Endothelial cell of umbilical vein (primary cell): Measurements from ENCODE around the gene ZNF619. TPM values are rescaled to one million over a fixed set of nuclear protein-coding genes. Genes with fewer than 3 reads are reported as not detected.
A peak's percentile ranks its signal among the peaks of the same experiment; 100 is the strongest.

ENCODE experiments used
- BruUV-seq: library from RNA; stranded (reverse); fragments of 400-500 nt; replicated peaks from 2 replicates; lab custom pipeline; 2021; lab: Mats Ljungman, UMichigan
- CTCF ChIA-PET: fragments of 300-600, 350-600 bp; sonication (Branson Sonifier 250); formaldehyde crosslinking; loops from one replicate; lab custom pipeline; 2021; ENCODE audit warnings: antibody characterized with exemption, inconsistent platforms; lab: Charles Lee
- POLR2A ChIA-PET: fragments of 300-600, 350-600 bp; sonication (Branson Sonifier 250); formaldehyde crosslinking; loops from one replicate; lab custom pipeline; 2021; ENCODE audit warnings: antibody characterized with exemption, inconsistent platforms; lab: Charles Lee
- DNase-seq: peaks from one replicate; pipeline ENCODE4 v3.0.0-alpha.2; 2011; ENCODE audit warnings: low read depth, low spot score
- FAIRE-seq: peaks from 2 replicates; lab custom pipeline; 2011; peaks lifted over from hg19 to GRCh38; lab: Jason Lieb, UNC
- H2AFZ ChIP-seq: 2 replicates; pipeline ENCODE4 v1.6.0; 2012; ENCODE audit warnings: low read depth, low read length, control low read depth, inconsistent platforms
- H3K27ac ChIP-seq: 2 replicates; pipeline ENCODE4 v1.5.1; 2011; ENCODE audit warnings: low read depth, mild to moderate bottlenecking, control low read depth, low read length, moderate library complexity; ENCODE audit not compliant: insufficient read depth
- H3K27me3 ChIP-seq, 2 experiments: 2 replicates each; pipeline versions ENCODE4 v1.6.0 to v1.6.1; 2011; ENCODE audit warnings: low read length in 2 of 2, mixed read lengths in 1 of 2; ENCODE audit not compliant: control insufficient read depth in 2 of 2, insufficient read depth in 2 of 2
- H3K36me3 ChIP-seq, 2 experiments: 2 replicates in 1 of 2; 3 replicates in 1 of 2; pipeline ENCODE4 v1.5.1; 2011; ENCODE audit warnings: low read length in 2 of 2, mild to moderate bottlenecking in 1 of 2, moderate library complexity in 1 of 2; ENCODE audit not compliant: control insufficient read depth in 2 of 2, insufficient read depth in 2 of 2; ENCODE audit errors: extremely low read depth in 1 of 2
- H3K4me1 ChIP-seq: 3 replicates; pipeline ENCODE4 v1.5.1; 2011; ENCODE audit warnings: mild to moderate bottlenecking, low read length; ENCODE audit not compliant: control insufficient read depth, insufficient read depth; ENCODE audit errors: extremely low read depth
- H3K4me2 ChIP-seq: 2 replicates; pipeline ENCODE4 v1.6.1; 2011; ENCODE audit warnings: low read length, control low read depth, mixed read lengths; ENCODE audit not compliant: insufficient read depth
- H3K4me3 ChIP-seq, 3 experiments: fragments of 200-600 bp in 1 of 3; sonication (generic), shearing (Covaris generic) in 1 of 3; replicated peaks in 1 of 3; 2 replicates each; pipeline ENCODE4 v1.5.1; 2011 to 2016; ENCODE audit warnings: control low read depth in 3 of 3, low read length in 3 of 3, mild to moderate bottlenecking in 2 of 3, inconsistent platforms in 1 of 3, low read depth in 1 of 3, moderate library complexity in 1 of 3; ENCODE audit not compliant: insufficient read depth in 1 of 3
- H3K79me2 ChIP-seq: 2 replicates; pipeline ENCODE4 v1.6.0; 2012; ENCODE audit warnings: low read length, inconsistent platforms; ENCODE audit not compliant: control insufficient read depth, insufficient read depth
- H3K9ac ChIP-seq: replicated peaks from 2 replicates; pipeline ENCODE3; 2011; ENCODE audit warnings: low read length, control low read depth; ENCODE audit not compliant: insufficient read depth; ENCODE audit errors: extremely low read depth
- H3K9me1 ChIP-seq: replicated peaks from 3 replicates; pipeline ENCODE4 v1.6.0; 2011; ENCODE audit warnings: mild to moderate bottlenecking, low read length; ENCODE audit not compliant: control insufficient read depth, insufficient read depth; ENCODE audit errors: extremely low read depth
- H3K9me3 ChIP-seq: replicated peaks from 2 replicates; pipeline ENCODE4 v1.5.1; 2012; ENCODE audit warnings: low read length, inconsistent platforms; ENCODE audit not compliant: control insufficient read depth, insufficient read depth
- H4K20me1 ChIP-seq: replicated peaks from 2 replicates; pipeline ENCODE3; 2011; ENCODE audit warnings: mild to moderate bottlenecking, low read length; ENCODE audit not compliant: control insufficient read depth, insufficient read depth; ENCODE audit errors: extremely low read depth
- FOS ChIP-seq: IDR thresholded peaks from 2 replicates; pipeline ENCODE4 v1.6.1; 2011; ENCODE audit warnings: mild to moderate bottlenecking, low read length, moderate library complexity, borderline replicate concordance; ENCODE audit not compliant: insufficient read depth
- GATA2 ChIP-seq: IDR thresholded peaks from 2 replicates; pipeline ENCODE4 v1.7.0; 2011; ENCODE audit warnings: low read depth, mild to moderate bottlenecking, moderate library complexity, mixed read lengths, low read length; ENCODE audit not compliant: insufficient read length, insufficient read depth
- JUN ChIP-seq: IDR thresholded peaks from 2 replicates; pipeline ENCODE4 v1.6.1; 2011; ENCODE audit warnings: borderline replicate concordance, low read depth; ENCODE audit not compliant: insufficient read length, insufficient read depth
- MYC ChIP-seq: IDR thresholded peaks from one replicate; pipeline ENCODE4 v1.6.1; 2011; ENCODE audit warnings: mild to moderate bottlenecking, low read depth, low read length
- POLR2A ChIP-seq: IDR thresholded peaks from 2 replicates; pipeline ENCODE4 v1.6.1; 2012; ENCODE audit warnings: low read depth, mild to moderate bottlenecking, control low read depth, low read length
- POLR2AphosphoS5 ChIP-seq: IDR thresholded peaks from 2 replicates; pipeline ENCODE4 v1.6.1; 2012; ENCODE audit warnings: low read depth, mild to moderate bottlenecking, control low read depth, low read length, moderate library complexity; ENCODE audit not compliant: insufficient read depth
- dilution Hi-C: fragments of 300-500 bp; cut with MboI; formaldehyde crosslinking; loops from one replicate; pipeline ENCODE4 v1.15.0; 2019; ENCODE audit warnings: low sequenced_read_pairs; ENCODE audit not compliant: extremely low pct_ligation_motif_present
- intact Hi-C: fragments of 100-400 bp; cut with micrococcal nuclease; formaldehyde crosslinking; loops from one replicate; pipeline ENCODE4 v1.10.0; 2022
- polyA plus RNA-seq, 4 experiments: library from polyadenylated mRNA; depleted of rRNA in 3 of 4; stranded (reverse) in 3 of 4; unstranded in 1 of 4; fragments of >200 nt; gene quantifications; 2 replicates each; pipeline versions ENCODE4 v1.2.1 to v1.2.3, GENCODE V29; 2011 to 2012; ENCODE audit warnings: missing spikeins in 1 of 4
- total RNA-seq: library from RNA; stranded (reverse); gene quantifications from 2 replicates; pipeline ENCODE4 v1.2.3, GENCODE V29; 2021
- TF ChIP-seq, protein P1 (sequence below): IDR thresholded peaks from 2 replicates; pipeline ENCODE4 v1.6.1; 2011; ENCODE audit not compliant: insufficient read depth, insufficient read length
- TF ChIP-seq, protein P2 (sequence below), 2 donors: IDR thresholded peaks; 1 replicate in 1 of 2; 2 replicates in 1 of 2; pipeline ENCODE4 v1.5.1; 2011; ENCODE audit warnings: low read length in 2 of 2, mild to moderate bottlenecking in 2 of 2, moderate library complexity in 2 of 2, control low read depth in 1 of 2, inconsistent platforms in 1 of 2, low read depth in 1 of 2; ENCODE audit not compliant: insufficient read depth in 1 of 2; ENCODE audit errors: extremely low read depth in 1 of 2

ZNF619 gene
- total and polyA plus RNA-seq, 2 donors (not counting 3 experiments of a cell fraction or from before 2014, with no cell fraction given) = 2.3 to 7.2 TPM

DNA sequence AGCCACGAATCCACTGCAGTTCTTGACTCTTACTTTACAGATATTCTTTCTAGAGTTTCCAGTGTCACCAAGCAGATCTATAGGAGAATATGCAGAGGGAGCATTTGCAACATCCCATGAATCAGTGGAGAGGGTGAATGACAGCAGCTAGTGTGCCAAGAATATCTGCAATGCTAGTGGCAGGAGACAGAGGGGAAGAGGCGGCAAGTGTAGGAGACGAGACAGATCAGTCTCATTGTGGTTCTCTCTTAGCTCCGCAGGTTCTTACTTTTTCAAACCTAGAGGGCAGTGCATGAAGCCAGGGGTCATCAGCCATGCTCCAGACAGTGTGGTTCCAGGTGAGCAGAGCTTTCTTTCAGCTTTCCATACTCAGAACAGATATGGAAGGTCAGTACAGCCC lies 744 bp downstream of the ZNF619 start:
- TF ChIP-seq, protein P1, sequence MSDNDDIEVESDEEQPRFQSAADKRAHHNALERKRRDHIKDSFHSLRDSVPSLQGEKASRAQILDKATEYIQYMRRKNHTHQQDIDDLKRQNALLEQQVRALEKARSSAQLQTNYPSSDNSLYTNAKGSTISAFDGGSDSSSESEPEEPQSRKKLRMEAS = no peak
- TF ChIP-seq POLR2AphosphoS5 (no peak), JUN (no peak), GATA2 (no peak), FOS (no peak), POLR2A (no peak), MYC (no peak)
- TF ChIP-seq, protein P2, sequence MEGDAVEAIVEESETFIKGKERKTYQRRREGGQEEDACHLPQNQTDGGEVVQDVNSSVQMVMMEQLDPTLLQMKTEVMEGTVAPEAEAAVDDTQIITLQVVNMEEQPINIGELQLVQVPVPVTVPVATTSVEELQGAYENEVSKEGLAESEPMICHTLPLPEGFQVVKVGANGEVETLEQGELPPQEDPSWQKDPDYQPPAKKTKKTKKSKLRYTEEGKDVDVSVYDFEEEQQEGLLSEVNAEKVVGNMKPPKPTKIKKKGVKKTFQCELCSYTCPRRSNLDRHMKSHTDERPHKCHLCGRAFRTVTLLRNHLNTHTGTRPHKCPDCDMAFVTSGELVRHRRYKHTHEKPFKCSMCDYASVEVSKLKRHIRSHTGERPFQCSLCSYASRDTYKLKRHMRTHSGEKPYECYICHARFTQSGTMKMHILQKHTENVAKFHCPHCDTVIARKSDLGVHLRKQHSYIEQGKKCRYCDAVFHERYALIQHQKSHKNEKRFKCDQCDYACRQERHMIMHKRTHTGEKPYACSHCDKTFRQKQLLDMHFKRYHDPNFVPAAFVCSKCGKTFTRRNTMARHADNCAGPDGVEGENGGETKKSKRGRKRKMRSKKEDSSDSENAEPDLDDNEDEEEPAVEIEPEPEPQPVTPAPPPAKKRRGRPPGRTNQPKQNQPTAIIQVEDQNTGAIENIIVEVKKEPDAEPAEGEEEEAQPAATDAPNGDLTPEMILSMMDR (IDR thresholded peaks at IDR 0.05; ENCODE audit: extremely low read depth in 1 of 2, insufficient read depth in 1 of 2, low read depth in 1 of 2, low read length in 2 of 2) = no peak
- Histone ChIP-seq H3K4me1 (peaks cover 7% of the 10 kb centered on the region), H2AFZ (peak overlapping the region; percentile 93), H3K27ac (no peak overlapping the region), H3K27me3 (no peaks in the 10 kb centered on the region), H3K4me2 (peak overlapping the region; percentile 90), H3K79me2 (no peaks in the 10 kb centered on the region), H3K4me3 (peak overlapping the region; percentile 50 to 78 (median 71)), H3K9ac (peak overlapping the region; percentile 82), H3K9me1 (no peaks in the 10 kb centered on the region), H3K9me3 (no peaks in the 10 kb centered on the region), H4K20me1 (no peaks in the 10 kb centered on the region), H3K36me3 (peaks cover 0 to 5% of the 10 kb centered on the region in 2 experiments)
- dilution Hi-C loops = no loop called here
- no TSS peak for BruUV-seq
- DNase-seq = no peak
- ChIA-PET POLR2A (interaction anchor here (1.2 to 2.4 kb wide), 2 partner anchors 21 to 26 kb away, joined by 3 to 8 read pairs; partner anchors contain the start of gene RPL14), CTCF (interaction anchor here (0.9 to 1.4 kb wide), 5 partner anchors 24 to 47 kb away, joined by 3 to 8 read pairs (median 4); partner anchors contain the start of genes ZNF620 and ZNF621)
- FAIRE-seq = no peak
- intact Hi-C loops = loop anchor here (1.0 kb wide), 3 partner anchors 24 to 47 kb away; partner anchors contain the start of gene ZNF621
